ENCODE data around the gene ZSWIM7.

- TF ChIP-seq POLR2A (IDR thresholded peaks at IDR 0.05; ENCODE audit: extremely low read depth, insufficient read length) (no peak), CTCF (IDR thresholded peaks at IDR 0.05; ENCODE audit: low read depth, low read length) (no peak), MYC (IDR thresholded peaks at IDR 0.05; ENCODE audit: low read depth, low read length) (no peak)
Measured at GRCh38 chr17:16001226-16001897, 1.9 kb upstream of the ZSWIM7 start.

Measured in NB4 (cell line).